OCI-M2 (cell line): ENCODE data around the gene IL10RA.
"Not testable (repeated sequence)": the region's sequence is repeated elsewhere in the genome, so short reads cannot be mapped to it uniquely, and the experiment has no call there.

Experiments used
- DNase-seq: peaks from one replicate; lab custom pipeline; 2025; ENCODE audit not compliant: unreplicated experiment; lab: John Stamatoyannopoulos, UW

Gene IL10RA

DNA sequence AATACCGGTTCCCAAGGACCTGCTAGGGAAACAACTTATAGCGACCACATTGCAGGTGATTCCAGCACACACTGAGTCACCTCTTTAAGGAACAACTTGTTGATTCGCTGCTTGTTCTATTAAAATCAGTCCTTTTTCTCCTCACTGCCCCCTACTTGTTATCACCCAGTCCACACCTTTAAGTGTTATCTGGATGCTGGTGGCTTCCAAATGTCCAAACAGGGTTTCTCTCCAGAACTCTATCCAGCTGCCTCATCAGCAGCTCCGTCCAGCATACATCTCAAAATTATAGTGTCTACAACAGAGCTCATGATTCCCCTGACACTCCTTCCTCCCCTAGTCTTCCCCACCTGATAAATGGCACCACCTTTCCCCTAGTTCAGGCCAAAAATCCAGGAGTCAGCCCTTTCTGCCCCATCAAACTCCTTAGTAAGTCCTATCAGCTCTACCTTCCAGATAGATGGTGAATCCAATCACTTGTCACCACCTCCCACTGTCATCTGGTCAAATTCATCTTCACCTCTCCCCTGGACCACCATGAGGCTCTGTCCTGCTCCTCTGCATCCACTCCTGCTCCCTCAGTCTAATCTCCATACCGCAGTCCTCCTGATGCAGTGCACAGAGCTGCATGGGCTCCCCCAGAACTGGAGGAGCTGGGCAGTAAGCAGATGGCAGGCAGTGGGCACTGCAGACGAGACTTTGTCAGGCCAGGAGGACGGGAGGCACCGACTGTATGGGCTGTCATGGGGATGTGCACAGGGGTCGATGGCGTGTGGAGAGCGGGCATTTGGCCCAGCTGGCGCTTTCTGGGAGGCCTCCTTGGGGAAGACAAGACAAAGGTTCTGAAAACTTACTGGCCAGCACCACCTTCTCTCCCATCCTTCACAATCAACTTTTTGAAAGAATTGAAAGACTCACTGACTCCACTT lies 19.3 kb downstream of the IL10RA start:
- no peak for DNase-seq

DNA sequence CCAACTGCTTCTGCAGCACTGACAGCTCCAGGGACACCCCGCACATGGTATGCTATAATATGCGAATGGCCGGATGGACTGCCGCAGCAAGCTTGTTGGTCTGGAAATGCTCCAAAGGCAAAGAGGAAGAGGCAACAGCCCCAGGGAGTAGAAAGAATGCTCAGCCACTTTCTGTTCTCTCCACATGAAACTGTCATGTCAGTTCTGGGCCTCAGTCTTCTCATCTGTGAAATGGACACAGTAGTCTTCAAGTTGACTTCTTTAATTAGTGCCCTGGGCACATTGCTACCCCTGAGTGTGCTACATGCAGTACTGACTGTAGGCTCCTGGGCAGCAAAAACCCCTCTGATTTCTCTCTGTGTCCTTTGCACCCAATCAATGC lies 19.9 kb downstream of the IL10RA start:
- DNase-seq, result no peak

DNA sequence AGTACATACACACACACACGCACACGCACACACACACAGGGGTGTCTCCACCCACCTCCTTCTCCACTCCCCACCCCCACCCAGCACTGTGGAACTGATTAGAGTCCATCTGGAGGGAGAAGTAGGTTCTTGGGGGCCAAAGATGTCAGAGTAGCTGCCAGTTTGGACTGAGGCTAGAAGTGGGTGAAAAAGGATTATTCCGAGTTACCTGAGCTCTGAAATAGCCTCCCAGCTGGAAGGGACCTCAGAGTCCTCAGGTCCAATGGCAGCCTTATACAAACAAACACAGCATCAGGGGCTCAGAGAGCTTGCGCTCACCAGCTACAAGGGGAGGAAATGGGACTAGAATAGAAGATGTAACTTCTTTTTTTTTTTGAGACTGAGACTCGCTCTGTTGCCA lies 20.8 kb downstream of the IL10RA start:
- no peak for DNase-seq

DNA sequence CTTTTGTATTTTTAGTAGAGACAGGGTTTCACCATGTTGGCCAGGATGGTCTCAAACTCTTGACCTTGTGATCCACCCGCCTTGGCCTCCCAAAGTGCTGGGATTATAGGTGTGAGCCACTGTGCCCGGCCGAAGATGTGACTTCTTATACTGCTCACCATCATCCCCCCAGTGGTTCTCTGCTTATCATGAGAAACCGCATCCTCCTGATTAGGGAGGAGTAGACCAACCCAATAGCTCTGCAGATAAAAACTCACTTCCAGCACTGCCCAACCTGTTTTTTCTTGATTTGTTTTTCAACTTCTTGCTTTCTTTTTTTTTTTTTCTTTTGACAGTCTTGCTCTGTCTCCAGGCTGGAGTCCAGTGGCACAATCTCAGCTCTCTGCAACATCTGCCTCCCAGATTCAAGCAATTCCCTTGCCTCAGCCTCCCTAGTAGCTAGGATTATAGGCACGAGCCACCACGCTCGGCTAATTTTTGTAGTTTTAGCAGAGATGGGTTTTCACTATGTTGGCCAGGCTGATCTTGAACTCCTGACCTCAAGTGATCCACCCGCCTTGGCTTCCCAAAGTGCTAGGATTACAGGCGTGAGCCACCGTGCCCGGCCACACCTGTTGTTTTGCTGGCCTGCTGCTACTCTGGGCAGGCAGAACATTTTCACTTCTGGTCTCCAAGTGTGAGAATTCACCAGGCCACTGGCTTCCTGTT lies 21.5 kb downstream of the IL10RA start:
- DNase-seq, result not testable (repeated sequence)

DNA sequence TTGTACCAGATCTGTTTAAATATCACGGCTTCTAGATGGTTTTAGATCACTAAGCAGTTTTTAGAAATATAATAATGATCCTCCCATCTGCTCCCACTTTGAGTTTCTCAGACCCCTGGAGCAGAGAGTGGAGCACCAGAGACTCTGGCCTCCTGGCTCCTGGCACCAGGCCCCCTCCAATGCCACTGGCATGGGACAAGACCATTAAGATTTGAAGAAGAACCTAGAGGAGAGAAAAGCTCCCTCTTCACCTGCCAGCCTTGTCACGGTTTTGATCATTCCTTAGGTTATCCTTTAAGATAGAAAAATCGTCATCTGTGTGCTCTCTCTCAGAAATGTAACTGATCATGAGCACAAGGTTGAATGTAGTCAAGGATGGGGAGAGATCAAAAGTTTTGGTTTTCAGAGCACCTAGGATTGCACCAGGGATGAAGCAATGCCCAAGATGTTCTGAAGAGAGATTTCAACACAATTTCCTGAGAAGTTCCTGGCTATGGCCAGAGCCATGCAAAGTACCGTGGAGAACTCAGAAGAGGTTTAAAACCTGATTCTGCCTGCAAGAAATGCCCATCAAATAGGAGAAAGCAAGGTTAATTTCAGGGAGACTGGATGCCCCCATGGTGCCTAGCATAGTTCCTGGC lies 22.2 kb downstream of the IL10RA start:
- DNase-seq, result no peak

DNA sequence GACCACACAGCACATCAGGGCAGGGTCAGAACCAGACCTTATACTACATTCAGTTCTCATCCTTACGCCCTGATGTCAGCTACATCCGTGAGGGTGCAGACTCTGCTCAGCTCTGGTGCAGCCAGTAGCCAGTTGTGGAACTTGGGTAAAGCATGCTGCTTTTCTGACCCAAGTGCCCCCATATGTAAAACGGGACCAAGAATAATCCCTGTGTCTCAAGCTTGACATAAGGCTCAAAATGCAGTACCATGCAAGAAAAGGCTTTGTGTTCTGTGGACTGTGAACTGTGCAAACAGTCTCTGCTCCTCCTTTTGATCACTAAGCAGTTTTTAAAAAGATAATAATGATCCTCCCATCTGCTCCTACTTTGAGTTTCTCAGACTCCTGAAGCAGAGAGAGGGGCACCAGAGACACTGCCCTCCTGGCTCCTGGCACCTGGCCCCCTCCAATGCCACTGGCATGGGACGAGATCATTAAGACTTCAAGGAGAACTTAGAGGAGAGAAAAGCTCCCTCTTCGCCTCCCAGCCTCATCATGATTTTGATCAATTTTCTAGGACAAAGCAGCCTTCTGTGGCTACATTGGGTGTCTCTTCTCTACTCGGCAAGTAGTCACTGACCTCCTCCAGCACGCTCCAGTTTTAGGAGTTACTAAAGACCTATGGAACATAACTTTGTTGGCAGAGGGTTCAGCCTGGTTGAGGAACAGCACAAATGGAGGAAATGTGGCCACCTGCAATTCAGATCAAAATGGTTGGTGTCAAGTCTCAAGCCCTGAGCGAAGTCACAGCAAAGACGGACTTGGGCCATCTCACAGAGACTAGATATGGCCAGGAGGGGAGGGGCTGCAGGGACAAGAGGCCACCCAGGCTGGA lies 23.9 kb downstream of the IL10RA start:
- no peak for DNase-seq

DNA sequence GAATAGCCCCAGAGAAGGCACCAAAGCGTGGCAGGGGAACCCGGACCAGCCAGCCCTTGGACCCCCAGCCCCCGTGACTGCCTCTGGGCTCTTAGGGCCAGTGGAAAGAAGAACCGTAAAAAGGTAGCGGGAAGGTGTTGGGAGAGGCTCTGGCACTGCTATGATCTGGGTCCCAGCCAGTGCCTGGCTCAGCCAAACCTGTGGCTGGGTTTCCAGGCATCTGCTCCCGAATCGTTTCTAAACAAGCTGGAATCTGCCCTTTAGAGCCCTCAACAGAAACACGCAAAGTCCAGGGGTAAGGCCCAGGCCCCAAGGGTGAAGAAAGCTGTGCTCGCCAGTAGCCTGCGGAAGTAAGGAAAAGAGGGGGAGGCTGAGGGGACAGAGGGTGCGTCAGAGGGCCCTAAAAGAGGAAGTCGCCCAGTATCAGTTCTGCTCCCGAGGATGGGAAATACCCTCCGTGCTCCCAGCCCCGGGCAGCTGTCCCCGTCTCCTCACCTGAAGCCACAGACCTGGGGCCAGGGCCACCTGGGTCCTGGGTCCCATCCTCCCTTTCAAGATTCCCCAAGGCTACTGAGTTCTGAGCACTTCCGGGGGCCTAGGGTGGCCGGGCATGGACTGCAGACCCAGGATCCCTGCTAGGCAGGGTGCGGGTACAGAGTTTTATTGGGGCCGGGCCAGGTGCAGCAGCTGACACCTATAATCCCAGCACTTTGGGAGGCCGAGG lies 24.7 kb downstream of the IL10RA start:
- no peak for DNase-seq

DNA sequence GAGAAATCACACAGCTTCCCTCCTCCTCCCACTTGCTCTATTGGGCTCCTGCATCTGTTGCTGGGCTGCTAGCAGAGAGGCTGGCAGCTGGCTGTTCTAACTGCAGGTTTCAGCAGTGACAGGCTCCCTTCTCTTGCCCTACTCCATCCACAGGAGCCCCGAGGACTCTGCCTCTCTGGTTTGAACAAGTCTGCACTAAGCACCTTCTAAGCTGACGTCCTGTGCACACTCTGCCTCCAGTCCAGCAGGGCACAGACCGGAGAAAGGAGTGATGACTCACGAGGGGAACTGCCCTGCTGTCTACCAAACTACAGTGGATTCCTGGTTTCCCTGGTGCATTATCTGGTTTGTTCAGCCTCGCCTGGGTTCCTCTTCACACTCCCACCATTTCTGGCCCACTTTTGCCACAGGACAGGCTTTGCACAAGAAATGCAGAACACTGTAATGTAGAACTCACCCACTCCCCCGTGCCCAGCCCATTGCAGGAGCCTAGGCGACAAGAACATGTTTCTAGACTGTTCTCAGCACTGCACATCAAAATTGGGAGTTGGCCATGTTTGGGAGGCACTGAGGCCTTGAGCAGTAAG lies 26.0 kb downstream of the IL10RA start:
- DNase-seq, result no peak

DNA sequence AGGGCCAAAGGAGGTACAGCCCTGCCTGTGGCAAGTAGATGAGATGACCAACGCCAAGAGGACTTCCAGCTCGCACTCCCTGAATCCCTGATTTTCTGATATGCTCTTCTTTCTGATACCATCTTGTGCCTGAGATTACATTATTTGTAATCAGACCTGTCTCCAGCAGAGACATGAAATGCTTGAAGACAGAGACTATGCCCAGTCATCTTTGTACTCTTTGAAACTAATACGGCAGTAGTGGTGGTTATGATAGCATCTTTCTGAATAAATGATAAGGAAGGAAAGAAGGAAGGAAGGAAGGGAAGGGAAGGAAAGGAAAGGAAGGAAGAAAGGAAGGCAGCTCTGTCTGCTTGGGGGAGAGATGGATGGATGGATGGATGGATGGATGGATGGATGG lies 27.8 kb downstream of the IL10RA start:
- no peak for DNase-seq

DNA sequence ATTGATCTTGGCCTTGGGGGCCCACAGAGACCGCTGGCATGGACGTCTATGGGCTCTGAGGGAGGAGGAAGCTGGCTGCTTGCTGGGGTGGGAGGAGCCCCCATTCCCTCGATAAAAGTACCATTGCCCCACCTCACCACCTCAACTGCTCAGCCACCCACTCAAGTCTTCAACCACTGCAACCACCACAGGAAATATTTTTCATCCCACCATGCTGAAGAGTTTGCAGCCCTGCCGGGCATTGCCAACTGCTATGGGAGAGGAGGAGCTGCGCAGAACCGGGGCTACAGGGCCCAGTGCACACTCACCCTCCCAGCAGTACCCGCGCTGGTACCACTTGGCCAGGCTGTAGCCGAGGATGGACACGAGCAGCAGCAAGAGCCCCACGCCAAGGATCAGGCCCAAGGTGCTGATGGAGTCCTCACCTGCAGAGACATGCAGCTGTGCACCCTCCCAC lies 29.2 kb downstream of the IL10RA start:
- DNase-seq, result no peak

DNA sequence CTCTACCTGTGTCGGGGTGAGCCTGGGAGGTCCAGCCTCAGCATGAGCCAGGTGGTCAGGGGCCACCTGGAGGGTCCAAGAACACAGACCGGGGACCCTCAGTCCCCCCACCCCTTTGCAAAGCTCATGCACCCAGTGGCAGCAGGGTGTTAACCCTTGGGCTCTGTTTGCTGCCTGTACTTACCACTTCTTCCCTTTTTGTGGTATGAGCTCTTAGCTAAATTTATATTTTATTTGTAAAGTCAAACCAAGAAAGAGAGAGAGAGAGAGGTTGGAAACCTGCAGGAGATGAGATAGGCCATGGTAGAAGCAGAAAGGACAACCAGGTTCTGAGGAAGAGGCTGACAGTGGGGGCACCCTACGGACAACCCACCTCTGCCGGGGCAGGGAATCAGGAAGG lies 29.9 kb downstream of the IL10RA start:
- DNase-seq, result no peak

DNA sequence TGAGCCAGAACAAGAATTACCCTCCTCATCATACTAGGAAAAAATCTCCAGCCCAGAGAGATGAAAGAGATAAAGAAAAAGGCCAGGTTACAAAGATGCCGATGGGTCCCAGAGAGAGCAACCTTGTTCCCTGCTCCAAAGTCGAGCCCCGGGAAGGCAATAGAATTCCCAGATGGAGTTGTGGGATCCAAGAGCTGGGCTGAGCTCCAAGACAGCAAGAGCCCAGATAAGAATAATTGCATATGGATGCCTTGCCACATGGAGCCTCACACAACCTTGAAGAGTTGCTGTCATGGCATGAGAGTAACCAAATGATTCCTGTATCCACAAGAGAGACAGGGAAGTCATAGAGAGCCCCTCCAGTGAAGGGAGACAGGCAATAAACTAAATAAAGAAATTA lies 30.9 kb downstream of the IL10RA start:
- DNase-seq, result no peak

DNA sequence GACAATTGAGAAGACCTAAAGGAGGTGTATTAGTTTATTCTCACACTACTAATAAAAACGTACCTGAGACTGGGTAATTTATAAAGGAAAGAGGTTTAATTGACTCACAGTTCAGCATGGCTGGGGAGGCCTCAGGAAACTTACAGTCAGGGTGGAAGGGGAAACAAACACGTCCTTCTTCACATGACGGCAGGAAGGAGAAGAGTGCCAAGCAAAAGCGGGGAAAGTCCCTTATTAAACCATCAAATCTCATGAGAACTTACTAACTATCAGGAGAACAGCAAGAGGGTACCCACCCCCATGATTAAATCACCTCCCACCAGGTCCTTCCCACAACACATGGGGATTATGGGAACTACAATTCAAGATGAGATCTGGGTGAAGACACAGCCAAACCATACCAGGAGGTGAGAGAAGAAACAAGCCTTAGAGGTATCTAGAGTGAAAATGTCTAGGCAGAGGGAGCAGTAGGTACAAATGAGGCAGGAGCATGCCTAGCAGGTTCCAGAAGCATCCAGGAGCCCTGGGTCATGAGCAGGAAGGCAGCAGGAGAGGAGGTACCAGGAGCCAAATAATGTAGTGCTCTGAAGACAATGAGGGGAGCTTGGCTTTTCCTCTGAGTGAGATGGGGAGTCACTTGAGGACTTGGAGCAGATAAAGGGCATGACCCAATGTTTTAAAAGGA lies 31.6 kb downstream of the IL10RA start:
- no peak for DNase-seq

DNA sequence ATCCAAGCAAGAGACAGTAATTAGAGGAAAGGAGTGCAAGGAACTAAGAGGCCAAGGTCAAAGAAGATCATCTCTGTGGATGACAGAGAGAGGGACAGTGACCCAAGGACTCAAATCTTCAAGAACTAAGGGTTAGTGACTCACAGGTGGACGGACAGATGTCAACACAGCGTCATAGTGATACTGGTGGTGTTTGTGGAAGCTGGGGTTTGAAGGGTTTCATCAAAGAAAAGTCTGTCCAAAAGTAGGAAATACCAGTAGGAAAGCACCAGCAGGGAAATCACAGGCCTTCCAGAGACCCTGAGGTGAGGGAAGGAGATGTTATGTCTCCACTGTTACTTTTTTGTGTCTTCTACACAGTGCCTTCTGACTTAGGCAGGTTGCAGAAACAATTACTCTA lies 32.2 kb downstream of the IL10RA start:
- no peak for DNase-seq

DNA sequence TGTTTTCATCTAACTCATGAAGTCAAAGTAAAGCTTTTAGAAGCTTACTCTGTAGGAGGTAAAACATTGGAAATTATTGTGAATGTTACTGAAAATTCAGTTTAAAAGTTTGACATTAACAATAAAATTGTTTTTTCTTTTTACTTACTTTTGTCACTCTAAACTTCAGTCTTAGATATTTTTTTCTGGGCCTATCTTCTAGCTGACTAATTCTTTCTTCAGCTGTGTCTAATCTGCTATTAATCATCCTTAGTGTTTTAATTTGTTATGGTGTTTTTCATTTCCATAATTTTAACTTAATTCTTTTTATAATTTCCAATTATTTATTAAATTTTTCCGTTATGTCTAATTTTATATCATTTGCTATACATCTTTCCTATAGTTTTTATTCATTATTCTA lies 35.0 kb downstream of the IL10RA start:
- no peak for DNase-seq

DNA sequence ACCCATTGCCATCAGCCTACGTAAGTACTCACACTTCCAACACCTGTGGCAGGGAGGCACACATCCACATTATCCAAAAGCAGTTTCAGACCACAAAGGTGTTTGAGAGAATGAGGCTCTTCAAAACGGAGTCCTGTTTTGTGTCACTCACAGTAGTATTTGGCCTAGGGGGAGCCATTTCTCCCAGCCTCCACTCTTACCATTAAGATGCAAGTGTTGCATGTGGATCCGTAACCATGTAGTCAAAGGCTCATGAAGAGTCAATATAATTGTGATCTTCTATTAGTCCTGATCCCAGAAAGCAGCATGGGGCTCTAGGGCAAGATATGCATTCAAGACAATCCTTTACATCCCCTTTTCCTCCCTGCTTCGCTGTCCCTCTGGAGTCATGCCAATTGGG lies 41.5 kb downstream of the IL10RA start:
- DNase-seq, result no peak

DNA sequence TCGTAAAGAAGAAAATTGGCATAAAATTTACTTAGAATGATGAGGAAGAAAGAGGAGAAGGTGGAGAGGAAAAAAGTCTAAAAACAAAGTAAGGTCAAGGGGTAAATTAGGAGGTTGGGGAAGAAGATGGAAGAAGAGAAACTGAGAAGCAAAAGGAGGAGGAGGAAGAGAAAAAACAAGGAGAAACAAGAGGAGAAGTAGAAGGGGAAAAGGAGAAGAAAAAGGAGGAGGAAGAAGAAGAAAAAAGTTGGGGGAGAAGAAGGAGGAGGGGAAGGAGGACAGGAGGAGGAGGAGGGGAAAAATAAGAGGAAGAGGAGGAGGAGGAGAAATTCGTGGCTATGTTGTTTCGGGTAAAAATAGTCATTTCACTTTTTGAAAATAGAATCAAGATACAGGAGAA lies 42.4 kb downstream of the IL10RA start:
- DNase-seq, result no peak

DNA sequence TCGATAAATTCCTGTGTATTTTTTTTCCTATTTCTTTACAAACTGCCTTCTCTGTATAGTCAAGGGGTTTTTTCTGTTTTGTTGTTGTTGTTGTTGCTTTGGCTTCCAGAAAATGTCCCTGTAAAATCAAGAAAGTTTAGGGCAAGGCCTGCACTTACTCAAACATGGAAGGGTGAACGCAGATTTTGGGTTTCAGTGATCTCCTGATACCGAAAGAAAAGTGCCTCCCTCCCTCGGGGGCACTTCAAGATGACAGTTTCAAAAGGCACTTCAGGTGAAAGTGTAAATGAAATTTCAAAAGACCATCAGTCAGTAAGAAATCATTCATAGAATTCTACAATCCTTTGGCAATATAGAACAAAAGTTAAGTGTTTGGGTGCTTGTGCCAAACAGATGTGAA lies 47.2 kb downstream of the IL10RA start:
- no peak for DNase-seq

DNA sequence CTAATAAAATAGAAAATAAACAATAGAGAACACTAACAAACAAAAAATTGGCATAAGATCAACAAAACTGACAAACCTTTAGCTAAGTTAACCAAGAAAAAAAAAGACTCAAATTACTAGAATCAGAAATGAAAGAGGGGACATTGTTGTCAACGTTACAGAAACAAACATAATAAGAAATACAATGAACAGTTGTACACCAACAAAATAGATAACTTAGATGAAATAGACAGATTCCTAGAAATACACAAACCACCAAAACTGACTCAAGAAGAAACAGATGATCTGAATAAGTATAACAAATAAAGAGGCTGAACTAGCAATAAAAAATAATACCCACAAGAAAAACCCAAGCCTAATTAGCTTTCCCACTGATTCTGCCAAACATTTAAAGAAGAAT lies 55.9 kb downstream of the IL10RA start:
- no peak for DNase-seq
